ENCODE results near the gene NEK5.

DNA sequence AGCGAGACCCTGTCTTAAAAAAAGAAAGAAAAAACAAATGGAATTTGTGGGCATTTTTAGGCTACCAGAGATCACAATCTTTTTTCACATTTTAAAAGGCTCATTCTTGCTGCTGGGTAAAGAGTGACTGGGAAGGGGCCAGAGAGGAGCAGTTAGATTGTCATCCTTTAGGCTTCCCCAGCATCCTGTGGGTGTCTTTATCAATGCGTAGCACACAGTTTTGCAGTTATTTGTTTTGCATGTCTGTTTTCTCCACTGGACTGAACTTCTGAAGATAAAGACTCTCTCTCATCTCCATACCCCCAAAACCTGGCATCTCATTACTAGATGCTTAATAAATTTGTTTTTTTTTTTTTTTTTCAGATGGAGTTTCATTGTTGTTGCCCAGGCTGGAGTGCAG, 106.5 kb downstream of the NEK5 start:
- no peak for TF ChIP-seq CTCF (IDR thresholded peaks at IDR 0.05 in 4 of 5, conservative IDR thresholded peaks at IDR 0.05 in 1 of 5)
- TF ChIP-seq POLR2A (IDR thresholded peaks at IDR 0.05) = no peak

All from gastrocnemius medialis (tissue), 4 donors.